ENCODE measurements around the gene NNAT.

GRCh38 chr20:37484331-37484730 lies 36.7 kb upstream of the NNAT start:
- TF ChIP-seq CTCF (IDR thresholded peaks at IDR 0.05) (no peak), POLR2A (IDR thresholded peaks at IDR 0.05) (no peak)

Measured in Peyer's patch (tissue), 4 donors.